Ishikawa (cell line): Measurements from ENCODE around the gene THSD7A.

Source experiments
- CEBPB ChIP-seq: IDR thresholded peaks from 2 replicates; pipeline ENCODE4 v1.6.1; 2012
- CREB1 ChIP-seq: IDR thresholded peaks from 2 replicates; pipeline ENCODE4 v1.6.1; 2012; ENCODE audit warnings: low read depth
- EGR1 ChIP-seq: IDR thresholded peaks from 2 replicates; pipeline ENCODE4 v1.6.1; 2012
- EP300 ChIP-seq: IDR thresholded peaks from 2 replicates; pipeline ENCODE4 v1.6.1; 2012; ENCODE audit warnings: borderline replicate concordance
- FOXM1 ChIP-seq: IDR thresholded peaks from 2 replicates; pipeline ENCODE4 v1.6.1; 2012; ENCODE audit warnings: low read depth, borderline replicate concordance
- MAX ChIP-seq: IDR thresholded peaks from 2 replicates; pipeline ENCODE4 v1.6.1; 2012
- NFIC ChIP-seq: IDR thresholded peaks from 2 replicates; pipeline ENCODE4 v1.6.1; 2012
- RAD21 ChIP-seq: IDR thresholded peaks from 2 replicates; pipeline ENCODE4 v1.6.1; 2012; ENCODE audit warnings: low read depth
- REST ChIP-seq: IDR thresholded peaks from 2 replicates; pipeline ENCODE4 v1.6.1; 2012; ENCODE audit warnings: low read depth, mild to moderate bottlenecking
- TAF1 ChIP-seq: IDR thresholded peaks from 2 replicates; pipeline ENCODE4 v1.6.1; 2012; ENCODE audit warnings: low read depth, mild to moderate bottlenecking
- TCF12 ChIP-seq: IDR thresholded peaks from 2 replicates; pipeline ENCODE4 v1.6.1; 2012; ENCODE audit warnings: low read depth
- TEAD4 ChIP-seq: IDR thresholded peaks from 2 replicates; pipeline ENCODE4 v1.6.1; 2012
- USF1 ChIP-seq: IDR thresholded peaks from 2 replicates; pipeline ENCODE4 v1.6.1; 2012
- YY1 ChIP-seq: IDR thresholded peaks from 2 replicates; pipeline ENCODE4 v1.6.1; 2012; ENCODE audit warnings: low read depth
- ZBTB7A ChIP-seq: IDR thresholded peaks from 2 replicates; pipeline ENCODE4 v1.6.1; 2012; ENCODE audit warnings: low read depth

THSD7A gene

GRCh38 chr7:11457419-11457818, 374.6 kb downstream of the THSD7A start:
- TF ChIP-seq TCF12, result no peak
- no peak for TF ChIP-seq ZBTB7A
- no peak for TF ChIP-seq EP300
- no peak for TF ChIP-seq RAD21
- no peak for TF ChIP-seq YY1
- TF ChIP-seq TEAD4, result no peak
- TF ChIP-seq EGR1, result no peak
- TF ChIP-seq USF1, result no peak
- TF ChIP-seq REST, result no peak
- TF ChIP-seq NFIC, result no peak
- TF ChIP-seq TAF1, result no peak
- no peak for TF ChIP-seq FOXM1
- no peak for TF ChIP-seq MAX
- TF ChIP-seq CEBPB, result no peak
- no peak for TF ChIP-seq CREB1

GRCh38 chr7:11456574-11456973, 375.4 kb downstream of the THSD7A start:
- TF ChIP-seq EP300 (no peak), EGR1 (no peak), CEBPB (no peak), YY1 (no peak), NFIC (no peak)

- no peak for TF ChIP-seq CEBPB
- no peak for TF ChIP-seq FOXM1
- TF ChIP-seq MAX, result no peak
Observed at GRCh38 chr7:11452476-11452875, 379.5 kb downstream of the THSD7A start.

GRCh38 chr7:11450281-11450680, 381.7 kb downstream of the THSD7A start:
- no peak for TF ChIP-seq TAF1
- TF ChIP-seq REST, result no peak
- no peak for TF ChIP-seq MAX
- no peak for TF ChIP-seq FOXM1
- TF ChIP-seq TEAD4, result no peak
- TF ChIP-seq EGR1, result no peak
- TF ChIP-seq CREB1, result no peak
- no peak for TF ChIP-seq ZBTB7A
- TF ChIP-seq CEBPB, result no peak
- TF ChIP-seq RAD21, result no peak
- no peak for TF ChIP-seq YY1
- no peak for TF ChIP-seq EP300
- no peak for TF ChIP-seq USF1

GRCh38 chr7:11449316-11449715, 382.7 kb downstream of the THSD7A start:
- TF ChIP-seq FOXM1 (no peak), YY1 (no peak), ZBTB7A (no peak), REST (no peak), TAF1 (no peak), NFIC (no peak), TCF12 (no peak), CREB1 (no peak), EGR1 (no peak), RAD21 (no peak), USF1 (no peak)
